Frontal cortex (tissue), 4 donors: ENCODE measurements around the gene RNF225. TPM values are rescaled to one million over a fixed set of nuclear protein-coding genes. Genes with fewer than 3 reads are reported as not detected.
"Not testable (repeated sequence)": the region's sequence is repeated elsewhere in the genome, so short reads cannot be mapped to it uniquely, and the experiment has no call there.

Experiments
- DNase-seq, 2 donors: peaks; one replicate each; pipeline ENCODE4 v3.0.0; 2012; ENCODE audit warnings: low spot score in 2 of 2
- FAIRE-seq: peaks from 2 replicates; lab custom pipeline; 2012; peaks lifted over from hg19 to GRCh38; lab: Jason Lieb, UNC
- total RNA-seq: library from RNA; depleted of rRNA; stranded (reverse); fragments of >200 nt; gene quantifications from one replicate; pipeline ENCODE4 v1.2.3, GENCODE V29; 2014
- donor health status: control.
- donor health status: control.
- donor health status: control.

Gene RNF225
- total RNA-seq, 1 donor from 2014 or later = not detected

DNA sequence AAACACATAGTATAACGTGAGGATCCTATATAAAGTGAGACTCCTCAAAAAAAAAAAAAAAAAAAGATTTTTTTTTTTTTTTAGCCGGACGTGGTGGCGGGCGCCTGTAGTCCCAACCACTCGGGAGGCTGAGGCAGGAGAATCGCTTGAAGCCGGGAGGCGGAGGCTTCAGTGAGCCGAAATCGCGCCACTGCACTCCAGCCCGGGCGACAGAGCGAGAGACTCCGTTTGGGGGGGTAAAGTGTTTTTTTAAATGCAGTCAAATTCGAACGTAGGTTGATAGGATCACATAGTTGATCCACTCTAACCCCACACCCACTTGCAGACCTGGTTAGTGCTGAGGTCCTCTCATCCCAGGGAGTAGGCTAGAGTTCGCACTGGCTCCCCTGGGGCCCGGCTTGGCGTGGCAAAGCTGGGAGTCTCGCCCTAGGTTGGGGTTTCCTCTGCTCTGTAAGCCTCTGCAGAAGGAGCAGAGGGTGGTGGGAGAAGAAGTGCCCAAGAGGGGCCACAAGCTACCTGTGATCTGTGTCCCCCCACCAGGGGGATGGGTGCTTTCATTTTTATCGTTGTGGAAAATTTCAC is 6.5 kb downstream of the RNF225 start:
- no peak for FAIRE-seq
- no peak for DNase-seq

GRCh38 chr19:58403920-58404478 is 8.5 kb downstream of the RNF225 start:
- FAIRE-seq, DNase-seq: not testable (repeated sequence)

GRCh38 chr19:58406818-58407657 is 11.6 kb downstream of the RNF225 start:
- FAIRE-seq (no peak), DNase-seq (no peak)

DNA sequence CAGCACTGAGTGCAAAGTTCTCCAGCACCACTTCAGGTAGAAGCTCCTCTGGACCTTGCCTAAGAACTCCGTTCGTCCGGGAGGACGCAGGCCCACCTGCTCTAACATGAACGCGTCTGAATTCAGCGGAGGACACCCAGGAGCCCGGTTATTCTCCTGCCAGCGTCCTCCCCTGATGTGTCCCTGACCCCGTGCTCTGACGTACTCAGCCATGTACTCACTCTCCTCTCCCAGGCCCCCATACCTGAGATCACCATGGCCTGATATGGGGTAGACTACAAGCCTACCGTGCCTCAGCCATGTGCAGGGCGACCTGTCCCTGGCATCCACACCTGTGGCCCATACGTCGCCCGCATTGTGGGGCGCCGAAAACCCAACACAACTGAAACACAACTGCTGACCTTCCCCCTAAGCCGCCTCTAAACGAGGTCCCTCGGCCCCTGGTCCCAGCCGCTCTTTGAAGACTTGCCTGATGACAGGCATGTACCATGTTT is 12.2 kb downstream of the RNF225 start:
- no peak for FAIRE-seq
- no peak for DNase-seq

DNA sequence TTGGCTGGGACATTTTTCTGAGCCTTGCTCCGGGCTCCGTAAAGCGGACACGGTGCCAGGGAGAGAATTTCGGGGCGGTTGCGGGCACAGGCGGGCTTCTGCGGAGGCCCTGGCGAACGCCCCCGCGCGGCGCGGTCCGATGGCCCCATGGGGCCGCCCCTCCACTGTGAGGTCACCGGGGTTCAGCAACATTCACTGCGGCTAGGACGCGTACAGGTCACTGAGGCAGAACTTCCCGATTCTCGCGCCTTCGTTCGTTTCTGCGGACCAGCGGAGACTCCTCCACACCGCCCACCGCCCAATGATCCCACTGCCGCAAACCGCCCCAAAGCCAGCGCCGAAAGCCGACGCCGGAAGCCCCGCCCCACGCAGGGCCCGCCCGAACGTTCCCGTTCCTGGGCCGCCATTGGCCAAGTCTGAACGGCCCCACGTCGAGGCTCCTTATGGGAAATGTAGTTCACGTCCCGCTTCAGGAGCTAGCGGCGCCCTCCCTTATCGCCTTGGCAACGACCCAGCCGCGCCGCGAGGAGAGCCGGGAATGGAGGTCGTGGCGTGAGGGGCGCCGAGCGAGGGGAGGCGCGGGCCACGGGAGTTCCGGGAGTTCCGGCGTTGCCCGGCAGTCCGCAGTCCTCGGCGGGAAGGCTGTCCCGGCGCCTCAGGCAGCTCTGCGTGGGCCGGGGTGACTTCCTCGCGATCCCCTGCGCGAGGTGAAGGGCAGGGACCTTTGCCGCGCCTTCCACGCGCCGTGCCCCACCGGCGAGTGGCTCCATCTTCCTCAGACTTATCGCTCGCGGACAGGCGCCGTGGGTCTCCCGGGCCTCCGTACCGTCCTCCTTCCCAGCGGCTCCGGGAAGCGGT is 12.9 kb downstream of the RNF225 start, which contains the start of gene ZNF584:
Gene ZNF584, plus strand, starts transcription at position 498 of the 858 bp plus-strand sequence. CDS start 499 bp downstream, outside the sequence.
- DNase-seq (peak; percentile 97 to 98), FAIRE-seq (no peak)

- FAIRE-seq (no peak), DNase-seq (no peak)
These were observed 13.7 kb downstream of the RNF225 start for GRCh38 chr19:58409010-58409790.

DNA sequence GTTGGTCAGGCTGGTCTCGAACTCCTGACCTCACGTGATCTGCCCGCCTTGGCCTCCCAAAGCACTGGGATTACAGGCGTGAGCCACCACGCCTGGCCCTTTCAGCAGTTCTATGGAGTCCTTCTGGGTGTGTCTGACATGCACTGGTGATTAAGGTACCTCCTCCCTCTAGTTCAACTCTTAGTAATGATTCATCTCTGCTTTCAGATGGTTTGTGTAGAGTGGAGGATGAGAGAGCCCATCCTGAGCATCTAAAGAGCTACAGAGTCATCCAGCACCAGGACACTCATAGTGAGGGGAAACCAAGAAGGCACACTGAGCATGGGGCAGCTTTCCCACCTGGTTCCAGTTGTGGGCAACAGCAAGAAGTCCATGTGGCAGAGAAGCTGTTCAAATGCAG is 21.1 kb downstream of the RNF225 start:
- DNase-seq = no peak
- no peak for FAIRE-seq

GRCh38 chr19:58417071-58417470 is 21.6 kb downstream of the RNF225 start:
- DNase-seq = no peak
- FAIRE-seq = no peak

- DNase-seq (no peak), FAIRE-seq (no peak)
These were observed 33.2 kb downstream of the RNF225 start for GRCh38 chr19:58428617-58429016.

GRCh38 chr19:58429745-58430144 is 34.3 kb downstream of the RNF225 start:
- FAIRE-seq (no peak), DNase-seq (no peak)

- FAIRE-seq = no peak
These were observed 38.8 kb downstream of the RNF225 start for GRCh38 chr19:58434217-58434616.

GRCh38 chr19:58439576-58440554 is 44.4 kb downstream of the RNF225 start, which contains the start of gene ZNF132:
Gene ZNF132 (minus strand): TSS chr19:58440153. CDS start chr19:58439821, 332 bp downstream.
- FAIRE-seq (peak; percentile 99), DNase-seq (peak; percentile 93 to 99)

More at GRCh38 chr19:58434217-58434616, 38.8 kb downstream of the RNF225 start:
- no peak for DNase-seq

DNA sequence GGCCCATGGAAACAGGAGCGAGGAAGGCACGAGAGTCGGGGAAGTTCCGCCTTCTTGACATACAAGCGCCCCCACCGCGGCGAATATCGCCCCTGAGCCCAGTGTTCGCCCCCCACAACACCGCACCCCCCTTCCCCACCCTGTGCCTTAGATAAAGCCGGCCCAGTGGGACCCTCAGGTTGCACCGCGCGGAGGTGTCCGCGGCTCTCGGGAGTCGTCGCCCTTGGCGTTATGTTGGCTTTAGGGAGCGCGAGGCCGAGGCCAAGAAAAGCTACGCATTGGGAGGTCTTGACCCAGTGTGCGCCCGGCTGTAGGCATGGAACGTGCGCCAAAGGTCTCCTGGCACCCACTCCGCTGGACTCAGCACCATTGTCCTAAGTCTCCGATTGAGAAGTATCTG is 45.1 kb downstream of the RNF225 start:
- DNase-seq = no peak
- no peak for FAIRE-seq

GRCh38 chr19:58442986-58443385 is 47.5 kb downstream of the RNF225 start:
- DNase-seq, FAIRE-seq: not testable (repeated sequence)
